ENCODE data around the gene CDCA4. TPM values are rescaled to one million over a fixed set of nuclear protein-coding genes. Genes with fewer than 3 reads are reported as not detected.
A peak's percentile ranks its signal among the peaks of the same experiment; 100 is the strongest.

The CDCA4 gene
- total RNA-seq, 1 donor from 2014 or later: 50.8 TPM

DNA sequence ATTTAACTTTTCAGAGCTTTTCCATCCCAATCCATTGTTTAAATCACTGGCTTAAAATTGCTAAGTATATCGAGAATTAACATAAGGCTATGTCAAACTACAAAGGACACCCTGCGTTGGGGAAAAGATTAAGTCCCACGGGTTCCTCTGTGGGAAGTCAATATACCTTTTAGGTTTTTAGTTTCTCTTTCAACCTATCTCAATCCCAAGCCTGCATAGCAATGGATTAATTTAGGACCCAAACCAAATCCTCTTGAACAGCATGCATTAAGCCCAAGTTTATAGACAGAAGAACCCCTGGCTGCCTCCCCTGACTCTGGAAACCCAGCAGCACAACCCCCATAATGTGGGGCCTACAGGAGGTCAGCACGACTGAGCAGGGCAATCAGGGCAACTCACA lies 6.3 kb downstream of the CDCA4 start:
- TF ChIP-seq, protein P1, sequence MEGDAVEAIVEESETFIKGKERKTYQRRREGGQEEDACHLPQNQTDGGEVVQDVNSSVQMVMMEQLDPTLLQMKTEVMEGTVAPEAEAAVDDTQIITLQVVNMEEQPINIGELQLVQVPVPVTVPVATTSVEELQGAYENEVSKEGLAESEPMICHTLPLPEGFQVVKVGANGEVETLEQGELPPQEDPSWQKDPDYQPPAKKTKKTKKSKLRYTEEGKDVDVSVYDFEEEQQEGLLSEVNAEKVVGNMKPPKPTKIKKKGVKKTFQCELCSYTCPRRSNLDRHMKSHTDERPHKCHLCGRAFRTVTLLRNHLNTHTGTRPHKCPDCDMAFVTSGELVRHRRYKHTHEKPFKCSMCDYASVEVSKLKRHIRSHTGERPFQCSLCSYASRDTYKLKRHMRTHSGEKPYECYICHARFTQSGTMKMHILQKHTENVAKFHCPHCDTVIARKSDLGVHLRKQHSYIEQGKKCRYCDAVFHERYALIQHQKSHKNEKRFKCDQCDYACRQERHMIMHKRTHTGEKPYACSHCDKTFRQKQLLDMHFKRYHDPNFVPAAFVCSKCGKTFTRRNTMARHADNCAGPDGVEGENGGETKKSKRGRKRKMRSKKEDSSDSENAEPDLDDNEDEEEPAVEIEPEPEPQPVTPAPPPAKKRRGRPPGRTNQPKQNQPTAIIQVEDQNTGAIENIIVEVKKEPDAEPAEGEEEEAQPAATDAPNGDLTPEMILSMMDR (IDR thresholded peaks at IDR 0.05; ENCODE audit: insufficient read depth, low read length, severe bottlenecking): no peak
- DNase-seq (ENCODE audit: low read depth): no peak
- H3K27me3 ChIP-seq (ENCODE audit: control insufficient read depth, insufficient read depth, low read length): no peaks in the 10 kb centered on the region
- H3K36me3 ChIP-seq (ENCODE audit: control insufficient read depth, insufficient read depth, low read length): peaks cover 13% of the 10 kb centered on the region
- no peak overlapping the region for H3K4me3 ChIP-seq (ENCODE audit: low read depth, low read length)
- FAIRE-seq: no peak

DNA sequence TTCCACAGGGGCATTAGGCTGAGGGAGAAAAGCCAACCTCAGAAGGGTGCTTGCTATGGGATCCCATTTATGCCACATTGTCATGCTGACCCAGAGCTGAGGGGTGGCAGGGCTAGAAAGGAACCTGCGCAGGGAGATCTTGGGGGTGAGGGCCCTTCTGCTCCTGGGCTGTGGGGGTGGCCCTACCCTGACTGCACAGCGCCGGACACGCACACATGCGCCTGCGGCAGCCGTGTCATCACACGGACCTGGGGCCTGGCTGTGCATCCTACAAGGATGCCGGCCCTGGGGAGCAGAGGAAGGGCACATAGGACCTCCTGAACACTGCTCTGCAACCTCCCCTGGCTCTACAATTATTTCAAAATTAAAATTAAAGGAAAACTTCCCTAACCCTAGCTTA lies 6.9 kb downstream of the CDCA4 start:
- TF ChIP-seq, protein P1 (IDR thresholded peaks at IDR 0.05; ENCODE audit: insufficient read depth, low read length, severe bottlenecking): no peak
- Histone ChIP-seq H3K27me3 (ENCODE audit: control insufficient read depth, insufficient read depth, low read length) (no peaks in the 10 kb centered on the region), H3K36me3 (ENCODE audit: control insufficient read depth, insufficient read depth, low read length) (peaks cover 15% of the 10 kb centered on the region), H3K4me3 (ENCODE audit: low read depth, low read length) (no peak overlapping the region)
- FAIRE-seq: no peak
- DNase-seq (ENCODE audit: low read depth): no peak

DNA sequence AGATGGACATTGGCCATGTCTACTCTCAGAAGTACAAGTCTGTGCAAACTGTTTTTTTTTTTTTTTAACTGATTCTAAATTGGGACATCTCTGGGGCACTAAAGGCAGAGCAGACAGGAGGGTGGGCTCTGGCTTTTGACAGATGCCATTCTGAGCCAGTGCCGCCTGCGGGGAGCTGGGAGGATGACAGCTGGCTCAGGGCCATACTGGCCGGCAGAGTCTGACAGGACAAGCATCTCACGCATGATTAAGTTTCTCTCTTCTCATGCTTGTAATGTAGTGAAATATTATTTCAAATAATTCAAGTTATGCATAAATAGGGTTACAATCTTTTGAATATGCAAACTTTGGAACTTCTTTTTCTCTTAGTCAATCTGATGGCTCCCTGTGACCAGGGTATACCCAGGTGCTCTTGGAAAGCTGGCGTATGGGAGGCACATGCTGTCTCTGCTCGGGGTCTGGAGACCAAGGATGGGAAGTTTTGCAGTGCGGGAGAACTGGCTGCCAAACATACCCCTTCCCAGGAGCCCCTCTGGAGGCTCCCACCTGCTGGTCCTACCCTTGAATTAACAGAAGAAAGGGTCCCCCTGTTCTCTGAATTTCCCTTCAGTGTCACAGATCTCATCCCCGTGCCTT lies 7.6 kb downstream of the CDCA4 start:
- DNase-seq (ENCODE audit: low read depth): peak; percentile 17
- TF ChIP-seq, protein P1 (IDR thresholded peaks at IDR 0.05; ENCODE audit: insufficient read depth, low read length, severe bottlenecking): peak; percentile 21
- H3K27me3 ChIP-seq (ENCODE audit: control insufficient read depth, insufficient read depth, low read length): no peaks in the 10 kb centered on the region
- peaks cover 15% of the 10 kb centered on the region for H3K36me3 ChIP-seq (ENCODE audit: control insufficient read depth, insufficient read depth, low read length)
- no peak overlapping the region for H3K4me3 ChIP-seq (ENCODE audit: low read depth, low read length)
- no peak for FAIRE-seq

DNA sequence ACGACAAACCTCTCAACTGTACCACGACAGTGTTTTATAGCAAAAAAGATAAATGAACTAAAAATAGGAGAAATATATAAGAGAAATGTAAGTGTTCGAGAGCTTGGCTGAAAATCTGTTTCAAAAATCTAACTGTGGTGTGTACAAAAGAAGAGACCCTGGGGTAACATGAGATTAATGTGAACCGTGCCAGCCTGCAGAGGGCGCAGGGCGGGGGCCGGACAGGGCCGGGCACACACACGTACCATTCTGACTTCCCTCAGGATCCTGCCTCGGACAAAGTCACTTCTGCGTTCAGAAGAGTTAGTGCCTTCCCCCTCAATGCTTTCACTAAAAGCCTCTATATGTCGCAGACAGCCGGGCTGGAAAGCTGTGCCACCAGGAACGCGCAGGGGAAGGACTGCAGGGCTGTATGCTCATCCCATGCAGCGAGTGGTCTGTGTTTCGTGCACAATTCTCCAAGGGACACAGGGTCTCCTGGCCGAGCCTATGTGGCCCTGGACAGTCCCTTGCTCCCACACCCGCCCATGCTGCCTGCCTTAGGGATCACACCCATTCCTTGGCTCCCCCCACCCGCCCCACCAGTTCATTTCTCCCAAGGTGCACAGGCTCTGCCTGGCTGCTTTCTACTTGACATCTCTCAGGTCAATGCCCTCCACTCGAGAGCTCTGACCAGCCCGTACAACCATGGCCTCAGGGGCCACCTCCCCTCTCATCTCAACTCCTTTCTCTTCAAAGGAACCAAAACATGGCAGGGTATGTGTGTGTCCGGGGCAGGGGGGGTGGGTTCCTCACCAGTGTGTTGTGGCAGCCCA lies 8.5 kb downstream of the CDCA4 start:
- peak; percentile 68 for FAIRE-seq
- Histone ChIP-seq H3K36me3 (ENCODE audit: control insufficient read depth, insufficient read depth, low read length) (peaks cover 16% of the 10 kb centered on the region), H3K27me3 (ENCODE audit: control insufficient read depth, insufficient read depth, low read length) (no peaks in the 10 kb centered on the region), H3K4me3 (ENCODE audit: low read depth, low read length) (no peak overlapping the region)
- TF ChIP-seq, protein P1 (IDR thresholded peaks at IDR 0.05; ENCODE audit: insufficient read depth, low read length, severe bottlenecking): peak; percentile 71
- DNase-seq (ENCODE audit: low read depth): peak; percentile 30

DNA sequence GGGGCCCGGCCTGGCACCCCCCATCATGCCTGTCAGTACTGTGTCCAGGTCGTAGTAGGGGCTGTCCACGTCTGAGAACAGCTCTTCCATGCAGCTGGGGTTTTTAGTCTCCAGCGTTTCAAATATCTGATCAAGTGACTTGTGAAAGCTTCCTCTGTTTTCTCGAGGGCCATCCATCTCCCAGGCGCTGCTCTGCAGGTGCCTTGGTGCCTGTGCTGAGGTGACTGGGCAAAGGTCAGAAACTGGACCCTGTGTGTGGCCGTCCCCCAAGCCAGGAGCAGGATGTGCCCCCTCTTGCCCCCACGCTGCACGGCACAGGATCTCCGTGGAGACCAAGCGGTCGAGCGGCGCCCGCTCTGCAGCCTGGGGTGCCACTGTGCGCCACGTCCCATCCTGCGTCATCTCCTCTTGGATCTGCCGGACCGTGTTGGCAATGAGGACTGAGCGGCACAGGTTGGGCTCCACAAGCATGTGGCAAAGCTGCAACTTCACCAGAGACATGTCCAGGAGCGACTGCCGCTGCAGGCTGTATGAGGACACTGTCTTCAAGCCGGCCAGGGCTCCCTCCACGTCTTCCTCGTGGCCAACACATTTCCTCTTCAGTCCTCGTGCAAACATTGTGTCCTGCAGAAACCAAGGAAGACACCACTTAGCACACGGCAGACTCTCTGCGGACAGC lies 9.4 kb downstream of the CDCA4 start:
- Histone ChIP-seq H3K27me3 (ENCODE audit: control insufficient read depth, insufficient read depth, low read length) (no peaks in the 10 kb centered on the region), H3K36me3 (ENCODE audit: control insufficient read depth, insufficient read depth, low read length) (peaks cover 18% of the 10 kb centered on the region), H3K4me3 (ENCODE audit: low read depth, low read length) (no peak overlapping the region)
- no peak for DNase-seq (ENCODE audit: low read depth)
- TF ChIP-seq, protein P1 (IDR thresholded peaks at IDR 0.05; ENCODE audit: insufficient read depth, low read length, severe bottlenecking): no peak
- no peak for FAIRE-seq
